SK-N-SH (cell line): ENCODE data around the gene STKLD1. TPM values are rescaled to one million over a fixed set of nuclear protein-coding genes. Genes with fewer than 3 reads are reported as not detected.

Experiments
- CTCF ChIA-PET: fragments of 300-600, 350-600 bp; formaldehyde crosslinking; extraction: SDS; loops from one replicate; lab custom pipeline; 2021; lab: Yijun Ruan, JAX
- POLR2A ChIA-PET: fragments of 350-600 bp; sonication (Branson Sonifier 250); formaldehyde crosslinking; extraction: SDS; loops from one replicate; lab custom pipeline; 2020; ENCODE audit warnings: antibody characterized with exemption, inconsistent platforms; lab: Yijun Ruan, JAX
- DNase-seq: peaks from one replicate; pipeline ENCODE4 v3.0.0; 2012
- H2AFZ ChIP-seq: fragments of 200-600 bp; sonication (generic); 2 replicates; pipeline ENCODE4 v1.8.1; 2016; ENCODE audit warnings: antibody characterized with exemption, mild to moderate bottlenecking, low read depth
- H3F3A ChIP-seq: fragments of 200-600 bp; sonication (generic); replicated peaks from 2 replicates; pipeline ENCODE3; 2016; ENCODE audit warnings: antibody characterized with exemption, mild to moderate bottlenecking; ENCODE audit not compliant: insufficient read depth
- H3K27ac ChIP-seq, 2 experiments: fragments of 200-500 bp in 1 of 2; fragments of 200-600 bp in 1 of 2; sonication (Bioruptor generic) in 1 of 2; sonication (generic), shearing (Covaris generic) in 1 of 2; 2 replicates each; pipeline versions ENCODE4 v1.5.1 to v1.6.1; 2014 to 2016; ENCODE audit warnings: low read depth in 2 of 2, inconsistent platforms in 1 of 2, low read length in 1 of 2, mild to moderate bottlenecking in 1 of 2, mixed read lengths in 1 of 2
- H3K27me3 ChIP-seq: fragments of 200-600 bp; sonication (generic), shearing (Covaris generic); 2 replicates; pipeline ENCODE4 v1.6.1; 2016; ENCODE audit warnings: mixed run types; ENCODE audit not compliant: insufficient read depth
- H3K36me3 ChIP-seq, 2 experiments: fragments of 200-500 bp in 1 of 2; fragments of 200-600 bp in 1 of 2; sonication (Bioruptor generic) in 1 of 2; sonication (generic) in 1 of 2; replicated peaks in 1 of 2; 2 replicates each; pipeline versions ENCODE3 to v1.5.1; 2014 to 2016; ENCODE audit warnings: low read length in 1 of 2, mild to moderate bottlenecking in 1 of 2; ENCODE audit not compliant: insufficient read depth in 2 of 2, control insufficient read depth in 1 of 2
- H3K4me1 ChIP-seq, 2 experiments: fragments of 200-500 bp in 1 of 2; fragments of 200-600 bp in 1 of 2; sonication (Bioruptor generic) in 1 of 2; sonication (generic), shearing (Covaris generic) in 1 of 2; 2 replicates each; pipeline versions ENCODE4 v1.5.1 to v1.6.1; 2014 to 2016; ENCODE audit warnings: low read depth in 1 of 2, low read length in 1 of 2, mixed run types in 1 of 2; ENCODE audit not compliant: insufficient read depth in 2 of 2, control insufficient read depth in 1 of 2
- H3K4me2 ChIP-seq: fragments of 200-600 bp; sonication (generic), shearing (Covaris generic); 2 replicates; pipeline ENCODE4 v1.6.1; 2017; ENCODE audit warnings: mixed run types
- H3K4me3 ChIP-seq, 2 experiments: fragments of 200-500 bp in 1 of 2; fragments of 200-600 bp in 1 of 2; sonication (Bioruptor generic) in 1 of 2; sonication (generic), shearing (Covaris generic) in 1 of 2; 2 replicates each; pipeline versions ENCODE4 v1.5.1 to v1.8.1; 2014 to 2016; ENCODE audit warnings: low read depth in 2 of 2, inconsistent platforms in 1 of 2, low read length in 1 of 2, mild to moderate bottlenecking in 1 of 2, mixed read lengths in 1 of 2, moderate library complexity in 1 of 2
- H3K79me2 ChIP-seq: fragments of 200-600 bp; sonication (generic); 2 replicates; pipeline ENCODE4 v1.8.1; 2017; ENCODE audit warnings: mild to moderate bottlenecking; ENCODE audit not compliant: insufficient read depth
- H3K9ac ChIP-seq: fragments of 200-600 bp; sonication (generic); 2 replicates; pipeline ENCODE4 v1.6.1; 2017; ENCODE audit warnings: mixed run types
- H3K9me2 ChIP-seq: fragments of 200-600 bp; sonication (generic); 2 replicates; pipeline ENCODE4 v1.6.1; 2017; ENCODE audit warnings: mixed run types
- H3K9me3 ChIP-seq: fragments of 200-600 bp; sonication (generic); 2 replicates; pipeline ENCODE4 v1.6.1; 2017; ENCODE audit warnings: mixed run types, mild to moderate bottlenecking, moderate library complexity
- H4K20me1 ChIP-seq: fragments of 200-600 bp; sonication (generic); 2 replicates; pipeline ENCODE4 v1.6.1; 2017; ENCODE audit warnings: mild to moderate bottlenecking, mixed run types; ENCODE audit not compliant: insufficient read depth
- CHD2 ChIP-seq: fragments of 150-350 bp; IDR thresholded peaks from 2 replicates; pipeline ENCODE4 v1.6.1; 2018; ENCODE audit warnings: low read length; ENCODE audit not compliant: partially characterized antibody
- FOSL2 ChIP-seq: IDR thresholded peaks from 2 replicates; pipeline ENCODE4 v1.4.0; 2012; ENCODE audit warnings: low read depth, mild to moderate bottlenecking, moderate library complexity, borderline replicate concordance
- FOXJ3 ChIP-seq: sonication (generic); formaldehyde crosslinking; IDR thresholded peaks from 2 replicates; pipeline ENCODE4 v1.5.1; 2020; ENCODE audit warnings: mild to moderate bottlenecking, missing genetic modification reagents
- GABPA ChIP-seq: IDR thresholded peaks from 2 replicates; pipeline ENCODE4 v1.4.0; 2012; ENCODE audit warnings: low read depth, mild to moderate bottlenecking
- GATA2 ChIP-seq: sonication (generic); formaldehyde crosslinking; IDR thresholded peaks from 2 replicates; pipeline ENCODE4 v1.5.0; 2020; ENCODE audit warnings: mild to moderate bottlenecking, missing genetic modification reagents
- IRF3 ChIP-seq: fragments of 150-350 bp; IDR thresholded peaks from 2 replicates; pipeline ENCODE4 v1.6.1; 2016; ENCODE audit warnings: mild to moderate bottlenecking, low read depth, low read length
- JUND ChIP-seq: IDR thresholded peaks from 2 replicates; pipeline ENCODE4 v1.4.0; 2012
- MEF2A ChIP-seq: IDR thresholded peaks from 2 replicates; pipeline ENCODE4 v1.4.0; 2012; ENCODE audit warnings: low read depth, borderline replicate concordance
- MXI1 ChIP-seq: IDR thresholded peaks from 2 replicates; pipeline ENCODE4 v1.6.1; 2012; ENCODE audit warnings: mild to moderate bottlenecking, low read depth, low read length, improper control_type of control experiment
- NRF1 ChIP-seq: IDR thresholded peaks from 2 replicates; pipeline ENCODE4 v1.6.1; 2012; ENCODE audit warnings: low read depth, mild to moderate bottlenecking, low read length
- POLR2AphosphoS5 ChIP-seq: IDR thresholded peaks from 2 replicates; pipeline ENCODE4 v1.6.1; 2012; ENCODE audit warnings: low read depth, low read length
- RAD21 ChIP-seq: IDR thresholded peaks from 2 replicates; pipeline ENCODE4 v1.6.1; 2012; ENCODE audit warnings: mild to moderate bottlenecking, low read length
- RCOR1 ChIP-seq: fragments of 150-350 bp; IDR thresholded peaks from 2 replicates; pipeline ENCODE4 v1.6.1; 2017; ENCODE audit warnings: antibody characterized with exemption, low read length
- REST ChIP-seq: IDR thresholded peaks from 2 replicates; pipeline ENCODE4 v1.6.1; 2012; ENCODE audit warnings: mild to moderate bottlenecking, low read depth, low read length, moderate library complexity
- RFX5 ChIP-seq: IDR thresholded peaks from 2 replicates; pipeline ENCODE4 v1.6.1; 2012; ENCODE audit warnings: mild to moderate bottlenecking, improper control_type of control experiment, low read length
- RXRA ChIP-seq: IDR thresholded peaks from 2 replicates; pipeline ENCODE4 v1.4.0; 2012; ENCODE audit warnings: low read depth, mild to moderate bottlenecking, borderline replicate concordance
- SIN3A ChIP-seq: IDR thresholded peaks from 2 replicates; pipeline ENCODE4 v1.6.1; 2012; ENCODE audit warnings: low read depth, mild to moderate bottlenecking, low read length, moderate library complexity, borderline replicate concordance
- SMC3 ChIP-seq: IDR thresholded peaks from 2 replicates; pipeline ENCODE4 v1.6.1; 2012; ENCODE audit warnings: low read depth, low read length, improper control_type of control experiment
- TAF1 ChIP-seq: IDR thresholded peaks from 2 replicates; pipeline ENCODE4 v1.6.1; 2012; ENCODE audit warnings: low read depth, mild to moderate bottlenecking, low read length, moderate library complexity, borderline replicate concordance
- TCF12 ChIP-seq: IDR thresholded peaks from 2 replicates; pipeline ENCODE4 v1.4.0; 2012
- TEAD4 ChIP-seq: IDR thresholded peaks from 2 replicates; pipeline ENCODE4 v1.4.0; 2012; ENCODE audit warnings: mild to moderate bottlenecking, borderline replicate concordance; ENCODE audit not compliant: insufficient read depth
- USF1 ChIP-seq: IDR thresholded peaks from 2 replicates; pipeline ENCODE4 v1.4.0; 2012; ENCODE audit warnings: low read depth, borderline replicate concordance
- YY1 ChIP-seq: IDR thresholded peaks from 2 replicates; pipeline ENCODE4 v1.4.0; 2012; ENCODE audit warnings: low read depth, mild to moderate bottlenecking
- ZBTB33 ChIP-seq: IDR thresholded peaks from 2 replicates; pipeline ENCODE4 v1.4.0; 2012; ENCODE audit warnings: low read depth, borderline replicate concordance
- WGBS: methylation state at CpG from one replicate; pipeline ENCODE4 v1.1.6; 2017; ENCODE audit warnings: low lambda C conversion rate; 5-methylcytosine and 5-hydroxymethylcytosine counted together
- polyA plus RNA-seq, 3 experiments: library from polyadenylated mRNA; depleted of rRNA; stranded (reverse); fragments of >200 nt; gene quantifications; 2 replicates each; pipeline ENCODE4 v1.2.3, GENCODE V29; 2012
- TF ChIP-seq, protein P1 (sequence below): IDR thresholded peaks from 2 replicates; pipeline ENCODE4 v1.4.0; 2012; ENCODE audit warnings: low read depth

Gene STKLD1
- polyA plus RNA-seq, 1 of the 3 experiments (the other 2 are of a cell fraction), result 2.3 TPM

DNA sequence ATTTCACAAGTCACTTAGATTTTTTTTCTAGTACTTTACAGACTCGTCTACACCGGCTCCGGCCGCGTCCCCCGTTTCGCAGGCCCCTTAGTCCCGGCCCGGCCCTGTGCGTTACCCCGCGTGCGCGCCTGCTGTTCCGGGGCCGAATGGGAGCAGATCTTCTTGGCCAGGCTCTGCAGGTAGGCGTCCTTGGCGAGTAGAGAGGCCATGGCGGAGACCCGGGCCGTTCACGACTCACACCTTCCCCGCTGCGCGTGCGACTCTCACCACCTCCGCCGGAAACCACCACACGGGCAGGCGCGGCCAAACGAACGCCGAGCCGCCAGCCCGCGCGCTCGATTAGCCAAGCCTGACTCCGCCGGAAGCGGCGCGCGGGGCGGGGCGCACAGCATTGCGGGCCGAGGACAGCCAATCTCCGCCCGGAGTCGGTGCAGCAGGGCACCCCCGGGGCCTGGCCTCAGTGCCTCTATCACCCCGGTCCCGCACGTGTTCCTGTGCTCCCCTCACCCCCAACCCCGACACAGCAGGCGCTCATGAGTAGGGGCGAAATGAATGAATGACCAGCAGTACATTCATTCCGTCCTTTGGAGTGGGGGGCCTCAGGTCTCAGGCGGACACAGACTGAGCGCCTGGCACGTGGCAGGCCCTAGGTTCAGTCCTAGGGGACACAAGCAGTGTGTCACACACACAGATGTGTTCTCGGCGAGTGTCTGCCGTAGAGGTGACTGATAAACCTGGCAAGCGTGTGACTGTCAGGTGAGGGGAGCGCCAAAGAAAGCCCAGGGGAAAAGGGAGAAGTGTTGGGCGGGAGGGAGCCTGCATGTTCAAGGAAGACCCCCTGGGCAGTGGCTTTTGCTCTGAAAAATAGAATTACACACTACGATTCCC, 40.0 kb upstream of the STKLD1 start, which contains the start of gene SURF6:
Gene SURF6, minus strand, starts transcription at position 265 of the 888 bp plus-strand sequence. Its CDS starts 56 bp downstream, at position 209.
- WGBS, result 14% methylated on average over 22 of the region's 70 CpGs
- Histone ChIP-seq H3K9ac (peak within 1 kb of the TSS; percentile 85), H3K36me3 (peaks cover 32 to 58% of the 10 kb centered on the region in 2 experiments), H2AFZ (peak within 1 kb of the TSS; percentile 93), H3K9me3 (no peaks in the 10 kb centered on the region), H3F3A (peaks cover 7% of the 10 kb centered on the region), H3K9me2 (no peaks in the 10 kb centered on the region), H3K27ac (peak within 1 kb of the TSS; percentile 67 to 76), H4K20me1 (0 out of 2 replicates have a peak, but pooled peaks cover 8% of the 10 kb centered on the region), H3K79me2 (peaks cover 27% of the 10 kb centered on the region), H3K4me3 (peak within 1 kb of the TSS; percentile 70 to 100), H3K4me2 (peak within 1 kb of the TSS; percentile 89), H3K27me3 (no peaks in the 10 kb centered on the region), H3K4me1 (peaks cover 8 to 15% of the 10 kb centered on the region in 2 experiments; a peak in 1 of 4 replicates)
- POLR2A ChIA-PET, result interaction anchor here (0.6 to 3.8 kb wide), 2 partner anchors 12 to 628 kb away, joined by 5 to 16 read pairs; partner anchors contain the start of genes MED22 and RPL7A
- DNase-seq, result peak; percentile 96
- CTCF ChIA-PET, result interaction anchor here (0.9 to 4.8 kb wide), 2 partner anchors 149 to 157 kb away, joined by 3 to 33 read pairs; no protein-coding TSS in a partner anchor
- TF ChIP-seq POLR2AphosphoS5 (peak; percentile 88), RCOR1 (peak; percentile 40; the same call in 1 of the 2 replicates), REST (peak; percentile 72; the same call in 1 of the 2 replicates), SMC3 (no peak), FOXJ3 (CRISPR knock-in tag) (peak; percentile 55; the same call in 1 of the 2 replicates), MEF2A (no peak), RFX5 (no peak), TCF12 (no peak; the same call in 1 of the 2 replicates), GATA2 (CRISPR knock-in tag) (no peak), TAF1 (peak; percentile 83; the same call in 1 of the 2 replicates), SIN3A (peak; percentile 94), FOSL2 (no peak), TEAD4 (no peak), USF1 (no peak), YY1 (peak; percentile 84), IRF3 (no peak), CHD2 (peak; percentile 91), JUND (no peak), RXRA (no peak), MXI1 (peak; percentile 96), RAD21 (no peak), NRF1 (peak; percentile 52; the same call in 1 of the 2 replicates), GABPA (peak; percentile 92), ZBTB33 (peak; percentile 80; the same call in 1 of the 2 replicates)
- TF ChIP-seq, protein P1, sequence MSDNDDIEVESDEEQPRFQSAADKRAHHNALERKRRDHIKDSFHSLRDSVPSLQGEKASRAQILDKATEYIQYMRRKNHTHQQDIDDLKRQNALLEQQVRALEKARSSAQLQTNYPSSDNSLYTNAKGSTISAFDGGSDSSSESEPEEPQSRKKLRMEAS, result peak; percentile 96
